T-helper 17 cell (primary cell): ENCODE results near the gene MADCAM1. TPM values are rescaled to one million over a fixed set of nuclear protein-coding genes. Genes with fewer than 3 reads are reported as not detected.
A peak's percentile ranks its signal among the peaks of the same experiment; 100 is the strongest.

Experiments used
- ATAC-seq: fragments of 150-1000 bp; cut with Tn5 transposase; 2 replicates; pipeline ENCODE4 v1.10.0; 2021; ENCODE audit warnings: mild to moderate bottlenecking, moderate library complexity
- DNase-seq, 3 donors: peaks; one replicate each; pipeline versions ENCODE4 v3.0.0 to v3.0.0-alpha.2; 2020 to 2021
- H3K9me3 ChIP-seq: one replicate; pipeline ENCODE4 v1.7.0; 2013; ENCODE audit warnings: low read length, mild to moderate bottlenecking; ENCODE audit not compliant: control insufficient read depth, poor library complexity, severe bottlenecking
- H3K27ac Mint-ChIP-seq: one replicate; pipeline ENCODE4 v1.8.0; 2022; ENCODE audit warnings: mild to moderate bottlenecking, moderate library complexity, mixed read lengths
- H3K27me3 Mint-ChIP-seq: one replicate; pipeline ENCODE4 v1.8.0; 2022; ENCODE audit warnings: mixed read lengths
- H3K36me3 Mint-ChIP-seq: one replicate; pipeline ENCODE4 v1.8.0; 2022; ENCODE audit warnings: low read depth, mixed read lengths
- H3K4me1 Mint-ChIP-seq: one replicate; pipeline ENCODE4 v1.8.0; 2022; ENCODE audit warnings: mild to moderate bottlenecking, mixed read lengths
- H3K4me3 Mint-ChIP-seq: one replicate; pipeline ENCODE4 v1.8.0; 2022; ENCODE audit warnings: mild to moderate bottlenecking, moderate library complexity, mixed read lengths
- total RNA-seq, 4 donors: library from RNA in 2 of 4; stranded (reverse) in 2 of 4; gene quantifications; one replicate each; pipeline ENCODE4 v1.2.3 and lab custom pipeline; 2022 to 2026

MADCAM1 gene
- total RNA-seq, 2 donors from 2014 or later = 0.15 to 0.31 TPM

DNA sequence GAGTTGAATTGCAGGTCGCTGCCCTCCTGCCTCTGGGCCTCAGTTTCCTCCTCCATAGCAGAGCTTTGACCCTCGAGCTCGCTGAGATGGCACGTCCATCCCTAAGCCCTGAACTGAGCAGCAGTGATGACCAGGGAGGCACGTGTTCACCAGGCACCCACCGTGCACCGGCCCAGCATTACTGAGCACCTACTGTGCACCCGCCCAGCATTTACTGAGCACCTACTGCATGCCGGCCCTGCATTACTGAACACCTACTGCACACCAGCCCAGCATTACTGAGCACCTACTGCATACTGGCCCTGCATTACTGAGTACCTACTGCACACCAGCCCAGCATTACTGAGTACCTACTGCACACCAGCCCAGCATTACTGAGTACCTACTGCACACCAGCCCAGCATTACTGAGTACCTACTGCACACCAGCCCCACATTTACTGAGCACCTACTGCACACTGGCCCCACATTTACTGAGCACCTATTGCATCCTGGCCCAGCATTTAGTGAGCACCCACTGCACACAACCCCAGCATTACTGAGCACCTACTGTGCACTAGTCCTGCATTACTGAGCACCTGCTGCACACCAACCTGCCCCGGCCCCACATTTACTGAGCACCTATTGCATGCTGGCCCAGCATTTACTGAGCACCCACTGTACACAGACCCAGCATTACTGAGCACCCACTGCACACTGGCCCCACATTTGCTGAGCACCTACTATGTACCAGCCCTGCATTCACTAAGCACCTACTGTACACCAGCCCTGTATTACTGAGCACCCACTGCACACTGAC is 17.3 kb downstream of the MADCAM1 start:
- H3K4me1 Mint-ChIP-seq = peaks cover 30% of the 10 kb centered on the region
- no peak for ATAC-seq
- H3K9me3 ChIP-seq = no peaks in the 10 kb centered on the region
- H3K36me3 Mint-ChIP-seq = no peaks in the 10 kb centered on the region
- H3K27ac Mint-ChIP-seq = peak overlapping the region; percentile 99
- H3K27me3 Mint-ChIP-seq = no peaks in the 10 kb centered on the region
- no peak overlapping the region for H3K4me3 Mint-ChIP-seq
- no peak for DNase-seq

GRCh38 chr19:514166-514663 is 17.9 kb downstream of the MADCAM1 start:
- DNase-seq = no peak
- H3K4me1 Mint-ChIP-seq = peaks cover 25% of the 10 kb centered on the region
- no peaks in the 10 kb centered on the region for H3K9me3 ChIP-seq
- H3K27me3 Mint-ChIP-seq = no peaks in the 10 kb centered on the region
- ATAC-seq = no peak
- H3K36me3 Mint-ChIP-seq = no peaks in the 10 kb centered on the region
- H3K4me3 Mint-ChIP-seq = no peak overlapping the region
- H3K27ac Mint-ChIP-seq = peak overlapping the region; percentile 91

DNA sequence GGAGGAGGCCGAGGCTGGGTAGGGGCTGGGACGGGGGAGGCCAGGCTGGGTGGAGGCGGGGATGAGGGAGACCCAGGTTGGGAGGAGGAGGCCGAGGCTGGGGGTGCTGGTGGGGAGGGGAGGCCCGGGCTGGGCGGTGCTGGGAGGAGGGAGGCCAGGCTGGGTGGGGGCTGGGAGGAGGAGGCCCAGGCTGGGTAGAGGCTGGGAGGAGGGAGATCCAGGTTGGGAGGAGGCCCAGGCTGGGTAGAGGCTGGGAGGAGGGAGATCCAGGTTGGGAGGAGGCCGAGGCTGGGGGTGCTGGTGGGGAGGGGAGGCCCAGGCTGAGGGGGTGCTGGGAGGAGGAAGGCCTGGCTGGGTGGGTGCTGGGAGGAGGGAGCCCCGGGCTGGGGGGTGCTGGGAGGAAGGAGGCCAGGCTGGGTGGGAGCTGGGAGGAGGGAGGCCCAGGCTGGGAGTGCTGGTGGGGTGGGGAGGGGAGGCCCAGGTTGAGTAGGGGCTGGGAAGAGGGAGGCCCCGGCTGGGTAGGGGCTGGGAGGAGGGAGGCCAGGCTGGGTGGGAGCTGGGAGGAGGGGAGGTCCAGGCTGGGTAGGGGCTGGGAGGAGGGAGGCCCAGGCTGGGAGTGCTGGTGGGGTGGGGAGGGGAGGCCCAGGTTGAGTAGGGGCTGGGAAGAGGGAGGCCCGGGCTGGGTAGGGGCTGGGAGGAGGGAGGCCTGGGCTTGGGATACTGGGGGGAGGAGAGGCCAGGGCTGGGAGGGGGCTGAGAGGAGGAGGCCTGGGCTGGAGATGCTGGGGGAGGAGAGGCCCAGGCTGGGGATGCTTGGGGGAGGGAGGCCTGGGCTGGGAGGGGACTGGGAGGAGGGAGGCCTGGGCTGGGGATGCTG is 21.7 kb downstream of the MADCAM1 start:
- H3K9me3 ChIP-seq = no peaks in the 10 kb centered on the region
- Mint-ChIP-seq H3K27ac (no peak overlapping the region), H3K4me1 (peaks cover 12% of the 10 kb centered on the region), H3K27me3 (no peaks in the 10 kb centered on the region), H3K4me3 (no peak overlapping the region), H3K36me3 (no peaks in the 10 kb centered on the region)
- ATAC-seq (no peak), DNase-seq (no peak)

- peak overlapping the region; percentile 28 for H3K4me3 Mint-ChIP-seq
- H3K4me1 Mint-ChIP-seq = peaks cover 12% of the 10 kb centered on the region
- DNase-seq (peak; percentile 35 to 54 (median 43)), ATAC-seq (peak; percentile 94)
- no peaks in the 10 kb centered on the region for H3K36me3 Mint-ChIP-seq
- H3K9me3 ChIP-seq = no peaks in the 10 kb centered on the region
- H3K27me3 Mint-ChIP-seq = no peaks in the 10 kb centered on the region
- no peak overlapping the region for H3K27ac Mint-ChIP-seq
These were observed 22.4 kb downstream of the MADCAM1 start for GRCh38 chr19:518598-519231.

DNA sequence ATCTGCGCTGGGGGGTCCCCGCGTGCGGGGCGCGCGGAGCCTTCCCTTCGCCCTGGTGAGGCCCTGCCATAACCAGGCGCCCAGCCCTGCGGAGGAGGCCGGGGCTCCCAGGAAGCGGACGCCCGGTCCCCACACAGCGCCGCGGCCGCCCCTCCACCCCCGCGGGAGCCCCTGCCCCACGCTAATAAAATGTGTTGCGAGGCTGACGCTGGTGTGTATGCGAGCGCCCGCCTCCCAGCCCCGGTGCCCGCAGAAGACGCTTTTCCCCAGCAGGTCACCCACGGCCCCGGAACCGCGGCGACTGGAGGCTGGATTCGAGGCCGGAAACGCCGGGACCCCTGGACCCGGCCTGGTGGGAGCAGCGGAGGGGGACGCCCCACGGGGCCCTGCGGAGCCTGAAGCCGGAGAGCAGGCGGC is 23.2 kb downstream of the MADCAM1 start:
- Mint-ChIP-seq H3K27me3 (no peaks in the 10 kb centered on the region), H3K4me1 (peaks cover 6% of the 10 kb centered on the region), H3K27ac (peak overlapping the region; percentile 49), H3K4me3 (no peak overlapping the region), H3K36me3 (no peaks in the 10 kb centered on the region)
- H3K9me3 ChIP-seq = no peaks in the 10 kb centered on the region
- DNase-seq (no peak), ATAC-seq (no peak)

DNA sequence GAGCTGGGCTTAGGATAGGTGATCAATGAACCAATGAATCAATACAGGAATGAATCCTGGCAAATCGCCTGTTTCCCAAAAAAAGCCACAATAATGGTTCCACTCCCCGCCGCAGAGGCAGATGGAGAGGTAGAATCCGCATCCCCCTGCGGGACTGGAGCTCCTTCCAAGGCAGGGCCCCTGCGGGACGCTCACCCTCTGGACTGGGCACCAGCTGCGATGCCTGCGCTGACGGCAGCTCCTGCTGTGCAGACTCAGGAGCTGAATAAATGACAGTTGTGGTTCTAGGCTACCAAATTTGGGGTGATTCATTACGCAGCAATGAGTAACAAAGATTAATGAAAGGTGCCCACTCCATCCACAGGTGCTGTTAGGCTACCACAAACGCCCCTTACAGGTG is 26.4 kb downstream of the MADCAM1 start:
- Mint-ChIP-seq H3K27me3 (no peaks in the 10 kb centered on the region), H3K4me1 (no peaks in the 10 kb centered on the region), H3K27ac (no peak overlapping the region), H3K4me3 (no peak overlapping the region), H3K36me3 (no peaks in the 10 kb centered on the region)
- DNase-seq (no peak), ATAC-seq (no peak)
- no peaks in the 10 kb centered on the region for H3K9me3 ChIP-seq

GRCh38 chr19:524062-524674 is 27.9 kb downstream of the MADCAM1 start:
- Mint-ChIP-seq H3K36me3 (no peaks in the 10 kb centered on the region), H3K27me3 (no peaks in the 10 kb centered on the region), H3K4me1 (no peaks in the 10 kb centered on the region), H3K27ac (no peak overlapping the region), H3K4me3 (no peak overlapping the region)
- ATAC-seq (no peak), DNase-seq (no peak)
- H3K9me3 ChIP-seq = no peaks in the 10 kb centered on the region

DNA sequence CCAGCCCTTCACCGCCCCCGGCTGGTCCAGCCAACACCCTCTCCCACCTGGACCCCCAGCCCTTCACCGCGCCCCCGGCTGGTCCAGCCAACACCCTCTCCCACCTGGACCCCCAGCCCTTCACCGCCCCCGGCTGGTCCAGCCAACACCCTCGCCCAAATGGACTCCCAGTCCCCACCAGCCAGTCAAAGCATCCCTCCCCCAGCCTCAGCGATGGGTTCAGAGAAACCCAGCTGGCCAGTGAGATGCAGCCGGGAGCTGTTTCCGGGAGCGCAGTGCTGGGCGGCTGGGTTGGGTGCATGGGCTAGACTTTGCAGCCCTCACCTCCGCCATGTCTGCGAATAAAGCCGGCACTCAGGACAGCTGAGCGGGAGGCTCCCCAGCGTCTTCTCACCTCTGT is 28.7 kb downstream of the MADCAM1 start:
- Mint-ChIP-seq H3K4me3 (no peak overlapping the region), H3K27me3 (no peaks in the 10 kb centered on the region), H3K4me1 (peaks cover under 1% of the 10 kb centered on the region), H3K27ac (no peak overlapping the region), H3K36me3 (no peaks in the 10 kb centered on the region)
- ATAC-seq (no peak), DNase-seq (no peak)
- H3K9me3 ChIP-seq = no peaks in the 10 kb centered on the region

GRCh38 chr19:525857-526419 is 29.7 kb downstream of the MADCAM1 start:
- Mint-ChIP-seq H3K27ac (peak overlapping the region; percentile 14), H3K4me3 (no peak overlapping the region)

GRCh38 chr19:530134-531008 is 34.1 kb downstream of the MADCAM1 start:
- Mint-ChIP-seq H3K27ac (no peak overlapping the region), H3K4me1 (peaks cover 14% of the 10 kb centered on the region)

More at GRCh38 chr19:525857-526419, 29.7 kb downstream of the MADCAM1 start:
- DNase-seq = no peak
- no peaks in the 10 kb centered on the region for H3K27me3 Mint-ChIP-seq
- H3K9me3 ChIP-seq = no peaks in the 10 kb centered on the region
- peaks cover 3% of the 10 kb centered on the region for H3K4me1 Mint-ChIP-seq
- ATAC-seq = no peak
- no peaks in the 10 kb centered on the region for H3K36me3 Mint-ChIP-seq

DNA sequence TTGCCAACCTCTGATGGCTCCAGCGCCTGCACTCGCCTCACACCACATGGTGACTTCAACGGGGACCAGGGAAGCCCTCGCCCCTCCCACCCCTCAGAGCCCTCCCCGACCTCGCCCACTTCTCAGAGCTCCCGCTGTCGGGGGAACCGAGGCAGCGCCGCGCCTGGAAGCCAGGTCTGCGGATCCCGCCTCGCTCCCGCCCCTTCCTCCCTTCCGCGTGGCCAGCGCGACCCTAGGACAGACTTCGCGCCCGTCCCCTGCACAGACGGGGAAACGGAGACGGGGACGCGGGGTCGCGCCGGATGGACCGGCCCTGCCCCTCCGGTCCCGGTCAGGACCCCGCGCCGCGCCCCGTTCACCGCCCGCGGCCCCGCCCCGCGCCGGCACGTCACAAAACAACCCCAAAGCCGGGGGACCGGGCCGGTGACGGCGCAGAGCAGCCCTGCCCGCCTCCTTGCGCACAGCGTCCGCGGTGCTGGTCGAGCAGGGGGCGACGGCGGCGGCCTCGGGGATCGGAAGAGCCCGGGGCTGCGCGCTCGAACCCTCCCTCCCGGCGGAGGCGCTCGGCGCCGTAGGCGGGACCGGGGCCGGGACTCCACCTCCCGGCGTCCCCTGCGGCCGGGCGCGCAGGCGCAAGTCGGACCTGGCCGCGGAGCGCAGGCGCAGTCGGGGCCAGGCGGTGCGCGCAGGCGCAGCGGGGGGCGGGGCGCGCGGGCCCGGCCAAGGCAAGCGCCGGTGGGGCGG is 34.9 kb downstream of the MADCAM1 start:
- Mint-ChIP-seq H3K27ac (no peak overlapping the region), H3K27me3 (no peaks in the 10 kb centered on the region), H3K4me1 (peaks cover 14% of the 10 kb centered on the region), H3K4me3 (peak overlapping the region; percentile 86), H3K36me3 (no peaks in the 10 kb centered on the region)
- ATAC-seq = peak; percentile 83
- H3K9me3 ChIP-seq = no peaks in the 10 kb centered on the region
- DNase-seq = peak; percentile 91 to 97 (median 93)

More at GRCh38 chr19:530134-531008, 34.1 kb downstream of the MADCAM1 start:
- no peak for ATAC-seq
- Mint-ChIP-seq H3K27me3 (no peaks in the 10 kb centered on the region), H3K4me3 (peak overlapping the region; percentile 86), H3K36me3 (no peaks in the 10 kb centered on the region)
- no peak for DNase-seq
- H3K9me3 ChIP-seq = no peaks in the 10 kb centered on the region
